Measurements from ENCODE around the gene MPZL3. TPM values are rescaled to one million over a fixed set of nuclear protein-coding genes. Genes with fewer than 3 reads are reported as not detected.
A peak's percentile ranks its signal among the peaks of the same experiment; 100 is the strongest.

The MPZL3 gene
- total and polyA plus RNA-seq, 2 experiments from 2014 or later, result 10.2 to 20.6 TPM

GRCh38 chr11:118245936-118246562 is 6.1 kb downstream of the MPZL3 start:
- no peaks in the 10 kb centered on the region for H3K36me3 ChIP-seq (replicated peaks; ENCODE audit: insufficient read depth, low read depth)
- WGBS (ENCODE audit: low lambda C conversion rate, missing lambda C conversion rate), result 97% methylated on average over 3 of the region's 3 CpGs
- H3K4me1 ChIP-seq (ENCODE audit: insufficient read depth), result peaks cover 13% of the 10 kb centered on the region
- peaks cover 44% of the 10 kb centered on the region for H3K79me2 ChIP-seq
- no peaks in the 10 kb centered on the region for H3K9me2 ChIP-seq (replicated peaks; ENCODE audit: insufficient read depth)
- H3K9me3 ChIP-seq (ENCODE audit: low read depth), result no peaks in the 10 kb centered on the region
- no peak overlapping the region for H3K4me3 ChIP-seq
- no peaks in the 10 kb centered on the region for H3K27me3 ChIP-seq
- H3K27ac ChIP-seq, result peak overlapping the region; percentile 30
- no peak overlapping the region for H2AFZ ChIP-seq
- DNase-seq (ENCODE audit: low spot score), result no peak
- no peak for TF ChIP-seq EZH2phosphoT487 (IDR thresholded peaks at IDR 0.05; ENCODE audit: low read depth, severe bottlenecking, unreplicated experiment)
- TF ChIP-seq EZH2 (IDR thresholded peaks at IDR 0.05; ENCODE audit: borderline replicate concordance), result no peak
- TF ChIP-seq, protein P1, sequence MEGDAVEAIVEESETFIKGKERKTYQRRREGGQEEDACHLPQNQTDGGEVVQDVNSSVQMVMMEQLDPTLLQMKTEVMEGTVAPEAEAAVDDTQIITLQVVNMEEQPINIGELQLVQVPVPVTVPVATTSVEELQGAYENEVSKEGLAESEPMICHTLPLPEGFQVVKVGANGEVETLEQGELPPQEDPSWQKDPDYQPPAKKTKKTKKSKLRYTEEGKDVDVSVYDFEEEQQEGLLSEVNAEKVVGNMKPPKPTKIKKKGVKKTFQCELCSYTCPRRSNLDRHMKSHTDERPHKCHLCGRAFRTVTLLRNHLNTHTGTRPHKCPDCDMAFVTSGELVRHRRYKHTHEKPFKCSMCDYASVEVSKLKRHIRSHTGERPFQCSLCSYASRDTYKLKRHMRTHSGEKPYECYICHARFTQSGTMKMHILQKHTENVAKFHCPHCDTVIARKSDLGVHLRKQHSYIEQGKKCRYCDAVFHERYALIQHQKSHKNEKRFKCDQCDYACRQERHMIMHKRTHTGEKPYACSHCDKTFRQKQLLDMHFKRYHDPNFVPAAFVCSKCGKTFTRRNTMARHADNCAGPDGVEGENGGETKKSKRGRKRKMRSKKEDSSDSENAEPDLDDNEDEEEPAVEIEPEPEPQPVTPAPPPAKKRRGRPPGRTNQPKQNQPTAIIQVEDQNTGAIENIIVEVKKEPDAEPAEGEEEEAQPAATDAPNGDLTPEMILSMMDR (IDR thresholded peaks at IDR 0.05; ENCODE audit: poor library complexity), result no peak
- H4K20me1 ChIP-seq (ENCODE audit: insufficient read depth, poor library complexity, severe bottlenecking), result no peaks in the 10 kb centered on the region
- H3K4me2 ChIP-seq, result no peak overlapping the region

DNA sequence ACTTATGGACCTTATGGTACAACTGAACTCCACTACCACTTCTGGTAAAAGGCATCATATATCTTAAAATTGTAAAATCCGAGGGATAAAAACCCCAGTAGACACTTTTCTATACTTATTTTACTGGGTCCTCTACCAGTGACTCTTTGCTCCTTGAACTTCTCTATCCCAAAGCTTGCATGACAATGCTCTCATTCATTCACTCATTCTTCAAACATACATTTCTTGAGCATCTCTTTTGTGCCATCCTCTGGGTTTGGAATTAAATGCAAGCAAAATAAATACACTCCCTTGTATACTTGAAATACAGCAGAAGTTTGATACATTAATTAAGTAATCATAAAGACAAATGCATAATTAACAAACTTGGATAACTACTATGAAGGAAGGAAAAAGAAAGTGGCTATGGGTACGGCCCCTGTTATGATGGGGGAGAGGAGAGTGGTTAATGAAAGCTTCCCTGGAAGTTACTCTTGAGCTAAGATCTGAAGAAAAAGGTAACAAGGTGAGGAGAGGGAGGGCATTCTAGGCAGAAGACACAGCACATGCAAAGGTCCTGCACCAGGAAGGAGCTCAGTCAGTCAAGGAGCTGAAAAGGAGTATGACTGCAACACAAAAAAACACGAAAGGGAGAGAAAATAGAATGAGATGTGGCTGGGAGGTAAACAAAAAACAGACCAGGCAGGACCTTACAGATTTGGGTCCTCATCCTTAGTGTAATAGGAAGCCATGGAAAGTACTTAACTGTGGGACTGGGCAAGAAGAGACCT is 8.0 kb downstream of the MPZL3 start:
- no peak overlapping the region for H3K4me2 ChIP-seq
- H3K27ac ChIP-seq, result no peak overlapping the region
- no peaks in the 10 kb centered on the region for H3K27me3 ChIP-seq
- H3K79me2 ChIP-seq, result peaks cover 30% of the 10 kb centered on the region
- DNase-seq (ENCODE audit: low spot score), result no peak
- no peaks in the 10 kb centered on the region for H3K36me3 ChIP-seq (replicated peaks; ENCODE audit: insufficient read depth, low read depth)
- H3K9me3 ChIP-seq (ENCODE audit: low read depth), result no peaks in the 10 kb centered on the region
- H2AFZ ChIP-seq, result no peak overlapping the region
- 66% methylated on average over 3 of the region's 3 CpGs for WGBS (ENCODE audit: low lambda C conversion rate, missing lambda C conversion rate)
- TF ChIP-seq, protein P1 (IDR thresholded peaks at IDR 0.05; ENCODE audit: poor library complexity), result no peak
- no peak for TF ChIP-seq EZH2 (IDR thresholded peaks at IDR 0.05; ENCODE audit: borderline replicate concordance)
- TF ChIP-seq EZH2phosphoT487 (IDR thresholded peaks at IDR 0.05; ENCODE audit: low read depth, severe bottlenecking, unreplicated experiment), result no peak
- H4K20me1 ChIP-seq (ENCODE audit: insufficient read depth, poor library complexity, severe bottlenecking), result no peaks in the 10 kb centered on the region
- H3K4me1 ChIP-seq (ENCODE audit: insufficient read depth), result peaks cover 23% of the 10 kb centered on the region
- H3K9me2 ChIP-seq (replicated peaks; ENCODE audit: insufficient read depth), result no peaks in the 10 kb centered on the region
- no peak overlapping the region for H3K4me3 ChIP-seq

GRCh38 chr11:118243161-118243560 is 9.0 kb downstream of the MPZL3 start:
- no peak overlapping the region for H2AFZ ChIP-seq
- 67% methylated on average over 8 of the region's 8 CpGs for WGBS (ENCODE audit: low lambda C conversion rate, missing lambda C conversion rate)
- no peaks in the 10 kb centered on the region for H3K27me3 ChIP-seq

More at GRCh38 chr11:118243161-118243560, 9.0 kb downstream of the MPZL3 start:
- Histone ChIP-seq H3K9me2 (replicated peaks; ENCODE audit: insufficient read depth) (no peaks in the 10 kb centered on the region), H3K9me3 (ENCODE audit: low read depth) (no peaks in the 10 kb centered on the region), H3K79me2 (peaks cover 22% of the 10 kb centered on the region), H3K4me3 (no peak overlapping the region), H3K4me2 (no peak overlapping the region), H3K27ac (no peak overlapping the region), H3K36me3 (replicated peaks; ENCODE audit: insufficient read depth, low read depth) (no peaks in the 10 kb centered on the region), H3K4me1 (ENCODE audit: insufficient read depth) (peaks cover 23% of the 10 kb centered on the region), H4K20me1 (ENCODE audit: insufficient read depth, poor library complexity, severe bottlenecking) (no peaks in the 10 kb centered on the region)
- no peak for DNase-seq (ENCODE audit: low spot score)
- no peak for TF ChIP-seq EZH2 (IDR thresholded peaks at IDR 0.05; ENCODE audit: borderline replicate concordance)
- TF ChIP-seq, protein P1 (IDR thresholded peaks at IDR 0.05; ENCODE audit: poor library complexity), result no peak
- no peak for TF ChIP-seq EZH2phosphoT487 (IDR thresholded peaks at IDR 0.05; ENCODE audit: low read depth, severe bottlenecking, unreplicated experiment)

All from hepatocyte (in vitro differentiated cells).